SH-SY5Y (cell line): ENCODE data around the gene KCNN3.

Experiments used
- GATA2 ChIP-seq: IDR thresholded peaks from 2 replicates; pipeline ENCODE4 v1.6.1; 2011; ENCODE audit warnings: mild to moderate bottlenecking, low read depth, low read length
- GATA3 ChIP-seq: IDR thresholded peaks from 2 replicates; pipeline ENCODE4 v1.6.1; 2011; ENCODE audit warnings: low read depth, mild to moderate bottlenecking, low read length, moderate library complexity

DNA sequence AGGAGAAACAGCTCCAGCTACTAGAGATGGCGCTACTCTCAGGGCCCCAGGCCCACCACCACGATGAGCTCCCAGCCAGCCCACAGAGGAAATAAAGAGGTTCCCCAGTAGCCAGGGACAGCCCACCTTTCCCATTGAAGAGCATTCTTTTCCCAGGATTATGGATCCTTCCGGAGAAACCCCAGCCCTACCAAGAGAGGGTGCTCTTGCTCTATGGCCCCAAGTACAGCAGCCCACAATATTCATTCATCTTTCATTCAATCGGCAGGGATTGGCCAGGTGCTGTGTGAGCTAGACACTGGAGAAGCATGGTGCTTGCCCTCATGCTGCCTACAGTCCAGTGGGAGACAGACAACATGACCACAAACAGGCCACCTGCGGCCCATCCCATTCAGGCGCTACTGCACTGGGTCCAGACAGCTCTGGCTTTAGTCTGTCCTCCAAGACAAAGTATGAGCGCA lies 36.6 kb upstream of the KCNN3 start:
- TF ChIP-seq GATA3 (no peak), GATA2 (no peak)
